PC-9 (cell line): ENCODE results near the gene SMPD1. TPM values are rescaled to one million over a fixed set of nuclear protein-coding genes. Genes with fewer than 3 reads are reported as not detected.

Experiments used
- BruUV-seq: library from RNA; stranded (reverse); fragments of 400-500 nt; replicated peaks from 2 replicates; lab custom pipeline; 2021; lab: Mats Ljungman, UMichigan
- CTCF ChIA-PET: fragments of 300-600 bp; sonication (Branson Sonifier 250); formaldehyde crosslinking; loops from one replicate; lab custom pipeline; 2022; ENCODE audit warnings: antibody characterized with exemption; lab: Charles Lee
- POLR2A ChIA-PET: fragments of 300-600 bp; sonication (Branson Sonifier 250); formaldehyde crosslinking; loops from one replicate; lab custom pipeline; 2022; ENCODE audit warnings: antibody characterized with exemption; ENCODE audit not compliant: unreplicated experiment; lab: Charles Lee
- DNase-seq, 2 experiments: peaks; one replicate each; pipeline versions ENCODE4 v3.0.0 to v3.0.0-alpha.2; 2015 to 2022; ENCODE audit warnings: mixed read lengths in 1 of 2
- H2AFZ ChIP-seq: fragments of 200-600 bp; sonication (generic); 2 replicates; pipeline ENCODE4 v1.8.1; 2017; ENCODE audit warnings: antibody characterized with exemption
- H3F3A ChIP-seq: fragments of 200-600 bp; sonication (generic); 2 replicates; pipeline ENCODE4 v1.8.1; 2017; ENCODE audit warnings: antibody characterized with exemption, mild to moderate bottlenecking, low read depth; ENCODE audit not compliant: insufficient read depth
- H3K27ac ChIP-seq: fragments of 200-600 bp; sonication (generic); 2 replicates; pipeline ENCODE4 v1.6.1; 2016; ENCODE audit warnings: mixed run types
- H3K27me3 ChIP-seq: fragments of 200-600 bp; sonication (generic); 2 replicates; pipeline ENCODE4 v1.6.1; 2016; ENCODE audit warnings: low read depth, mixed run types; ENCODE audit not compliant: insufficient read depth
- H3K36me3 ChIP-seq: fragments of 200-600 bp; sonication (generic); 2 replicates; pipeline ENCODE4 v1.6.1; 2016; ENCODE audit warnings: low read depth, mixed run types
- H3K4me1 ChIP-seq: fragments of 200-600 bp; sonication (generic); replicated peaks from 2 replicates; pipeline ENCODE4 v1.6.1; 2016; ENCODE audit warnings: mixed run types; ENCODE audit not compliant: insufficient read depth
- H3K4me2 ChIP-seq: fragments of 200-600 bp; sonication (generic); 2 replicates; pipeline ENCODE4 v1.6.1; 2017; ENCODE audit warnings: mixed run types
- H3K4me3 ChIP-seq: fragments of 200-600 bp; sonication (generic); 2 replicates; pipeline ENCODE4 v1.6.1; 2016; ENCODE audit warnings: mixed run types
- H3K79me2 ChIP-seq: fragments of 200-600 bp; sonication (generic); 2 replicates; pipeline ENCODE4 v1.6.1; 2017; ENCODE audit warnings: low read depth, mixed run types
- H3K9me2 ChIP-seq: fragments of 200-600 bp; sonication (generic); 2 replicates; pipeline ENCODE4 v1.8.1; 2017; ENCODE audit warnings: mild to moderate bottlenecking; ENCODE audit not compliant: insufficient read depth
- H3K9me3 ChIP-seq: fragments of 200-600 bp; sonication (generic); 2 replicates; pipeline ENCODE4 v1.8.1; 2016; ENCODE audit warnings: low read depth; ENCODE audit not compliant: insufficient read depth
- H4K20me1 ChIP-seq: fragments of 200-600 bp; sonication (generic); 2 replicates; pipeline ENCODE4 v1.8.1; 2017; ENCODE audit not compliant: insufficient read depth
- CTCF ChIP-seq: fragments of 200-600 bp; sonication (generic); conservative IDR thresholded peaks from 2 replicates; pipeline ENCODE4 v1.6.1; 2017; ENCODE audit warnings: mixed run types, antibody characterized with exemption, mild to moderate bottlenecking, moderate library complexity
- EZH2 ChIP-seq: fragments of 200-600 bp; sonication (generic); IDR thresholded peaks from 2 replicates; pipeline ENCODE4 v1.8.0; 2017; ENCODE audit warnings: antibody characterized with exemption, low read depth
- intact Hi-C: fragments of 100-400 bp; cut with micrococcal nuclease; formaldehyde crosslinking; loops from one replicate; pipeline ENCODE4 v1.10.0; 2022; ENCODE audit not compliant: unreplicated experiment
- total RNA-seq: library from RNA; stranded (reverse); gene quantifications from 2 replicates; pipeline ENCODE4 v1.2.3, GENCODE V29; 2021

Gene SMPD1
- total RNA-seq, 1 experiment from 2014 or later = 7.2 TPM

- Histone ChIP-seq H4K20me1 (no peaks in the 10 kb centered on the region), H2AFZ (no peak overlapping the region), H3K4me2 (no peak overlapping the region), H3K27ac (no peak overlapping the region), H3K9me3 (no peaks in the 10 kb centered on the region), H3K79me2 (no peaks in the 10 kb centered on the region), H3K4me3 (no peak overlapping the region), H3F3A (no peaks in the 10 kb centered on the region), H3K36me3 (no peaks in the 10 kb centered on the region), H3K4me1 (no peaks in the 10 kb centered on the region), H3K27me3 (no peaks in the 10 kb centered on the region), H3K9me2 (no peaks in the 10 kb centered on the region)
- POLR2A ChIA-PET = no interaction called here
- intact Hi-C loops = loop anchor here (5.0 to 10.0 kb wide), 2 partner anchors 73 to 1230 kb away; no protein-coding TSS in a partner anchor
- CTCF ChIA-PET = no interaction called here
- no peak for TF ChIP-seq CTCF
- TF ChIP-seq EZH2 = no peak
- no peak for DNase-seq
- BruUV-seq = no TSS peak
These were observed 35.4 kb upstream of the SMPD1 start for GRCh38 chr11:6354651-6355485.

- CTCF ChIA-PET = no interaction called here
- no peak for TF ChIP-seq CTCF
- no peak for TF ChIP-seq EZH2
- POLR2A ChIA-PET = no interaction called here
- no peak for DNase-seq
- no peak overlapping the region for H3K27ac ChIP-seq
- H3K27me3 ChIP-seq = no peaks in the 10 kb centered on the region
- H3K79me2 ChIP-seq = no peaks in the 10 kb centered on the region
- no peaks in the 10 kb centered on the region for H3F3A ChIP-seq
- H3K9me2 ChIP-seq = no peaks in the 10 kb centered on the region
- H3K9me3 ChIP-seq = no peaks in the 10 kb centered on the region
- no TSS peak for BruUV-seq
- H3K4me2 ChIP-seq = no peak overlapping the region
- H3K4me3 ChIP-seq = no peak overlapping the region
- H2AFZ ChIP-seq = no peak overlapping the region
- no peaks in the 10 kb centered on the region for H3K36me3 ChIP-seq
- no peaks in the 10 kb centered on the region for H3K4me1 ChIP-seq
- intact Hi-C loops = loop anchor here (10.0 kb wide), 1 partner anchor 1232 kb away; no protein-coding TSS in a partner anchor
- no peaks in the 10 kb centered on the region for H4K20me1 ChIP-seq
These were observed 33.7 kb upstream of the SMPD1 start for GRCh38 chr11:6356503-6357055.

- intact Hi-C loops = loop anchor here (10.0 kb wide), 1 partner anchor 1232 kb away; no protein-coding TSS in a partner anchor
- no peaks in the 10 kb centered on the region for H3K4me1 ChIP-seq
- H3K9me2 ChIP-seq = no peaks in the 10 kb centered on the region
- no peak overlapping the region for H3K4me2 ChIP-seq
- no peaks in the 10 kb centered on the region for H3K36me3 ChIP-seq
- TF ChIP-seq EZH2 = no peak
- no peak for TF ChIP-seq CTCF
- H3K27ac ChIP-seq = no peak overlapping the region
- H3F3A ChIP-seq = no peaks in the 10 kb centered on the region
- H3K9me3 ChIP-seq = no peaks in the 10 kb centered on the region
- ChIA-PET CTCF (interaction anchor here (0.6 kb wide), 1 partner anchor 466 kb away, joined by 3 read pairs; no protein-coding TSS in a partner anchor), POLR2A (interaction anchor here (0.6 kb wide), 1 partner anchor 38 kb away, joined by 6 read pairs; no protein-coding TSS in a partner anchor)
- BruUV-seq = no TSS peak
- no peaks in the 10 kb centered on the region for H3K79me2 ChIP-seq
- peak in 1 of 2 experiments; percentile 2 for DNase-seq
- no peaks in the 10 kb centered on the region for H4K20me1 ChIP-seq
- H2AFZ ChIP-seq = no peak overlapping the region
- no peaks in the 10 kb centered on the region for H3K27me3 ChIP-seq
- no peak overlapping the region for H3K4me3 ChIP-seq
These were observed 33.1 kb upstream of the SMPD1 start for GRCh38 chr11:6357222-6357621.
